Fibroblast of pulmonary artery (primary cell): ENCODE results near the gene RWDD2A.
A peak's percentile ranks its signal among the peaks of the same experiment; 100 is the strongest.

Experiments
- DNase-seq: peaks from one replicate; pipeline ENCODE4 v3.0.0-alpha.2; 2010; ENCODE audit warnings: low read depth
- H3K4me3 ChIP-seq: replicated peaks from 2 replicates; pipeline ENCODE4 v1.5.1; 2011; ENCODE audit warnings: low read depth, mild to moderate bottlenecking, control low read depth, low read length, moderate library complexity
- CTCF ChIP-seq: IDR thresholded peaks from 2 replicates; pipeline ENCODE4 v1.5.1; 2011; ENCODE audit warnings: mild to moderate bottlenecking, control low read depth, low read length, inconsistent platforms; ENCODE audit errors: missing control alignments

Gene RWDD2A

GRCh38 chr6:83198486-83199172, 5.5 kb downstream of the RWDD2A start:
- no peak for TF ChIP-seq CTCF
- no peak overlapping the region for H3K4me3 ChIP-seq
- peak; percentile 49 for DNase-seq

GRCh38 chr6:83199173-83199862, 6.2 kb downstream of the RWDD2A start:
- no peak for TF ChIP-seq CTCF
- no peak overlapping the region for H3K4me3 ChIP-seq
- DNase-seq, result no peak

GRCh38 chr6:83199863-83200225, 6.7 kb downstream of the RWDD2A start:
- DNase-seq, result peak; percentile 85
- TF ChIP-seq CTCF, result no peak
- H3K4me3 ChIP-seq, result no peak overlapping the region

- DNase-seq, result no peak
- no peak for TF ChIP-seq CTCF
- H3K4me3 ChIP-seq, result no peak overlapping the region
Observed at GRCh38 chr6:83202031-83202430, 8.9 kb downstream of the RWDD2A start.

GRCh38 chr6:83215131-83216047, 22.2 kb downstream of the RWDD2A start:
- no peak overlapping the region for H3K4me3 ChIP-seq
- TF ChIP-seq CTCF, result peak; percentile 98
- DNase-seq, result peak; percentile 88

GRCh38 chr6:83216806-83217205, 23.6 kb downstream of the RWDD2A start:
- no peak overlapping the region for H3K4me3 ChIP-seq
- no peak for DNase-seq
- TF ChIP-seq CTCF, result no peak
